ENCODE results near the gene MED29. TPM values are rescaled to one million over a fixed set of nuclear protein-coding genes. Genes with fewer than 3 reads are reported as not detected.

The MED29 gene
- total and polyA plus RNA-seq, 2 of the 4 experiments (the other 2 are of a cell fraction) = 17.6 to 28.8 TPM

DNA sequence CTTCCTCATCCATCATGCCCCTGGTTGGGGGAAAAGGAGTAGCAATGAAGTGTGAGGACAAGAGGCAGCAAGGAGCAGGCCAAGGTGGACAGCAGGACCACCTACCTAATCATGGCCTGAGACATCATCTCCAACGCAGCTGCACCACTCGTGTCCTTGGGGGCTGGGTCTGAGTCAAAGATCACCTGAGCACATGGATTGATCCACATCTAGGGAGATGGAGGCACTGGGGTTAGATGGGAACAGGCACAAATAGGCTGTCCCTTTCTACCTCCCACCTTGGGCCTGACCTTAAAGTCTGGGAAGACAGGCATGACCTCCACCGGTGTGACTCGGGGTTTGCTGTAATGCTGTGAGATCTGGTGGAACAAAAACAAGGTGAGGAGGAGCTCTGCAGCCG is 2.5 kb upstream of the MED29 start:
- H4K8ac ChIP-seq (ENCODE audit: low read depth in 2 of 2, low read length in 2 of 2) = no peak overlapping the region
- no peak overlapping the region for H2AK5ac ChIP-seq (ENCODE audit: low read depth, low read length)
- TF ChIP-seq FOS (IDR thresholded peaks at IDR 0.05; ENCODE audit: low read depth, low read length) = no peak
- no CpG with 5 or more reads among the region's 5 CpGs for WGBS, 2 experiments (ENCODE audit: extremely low coverage in 2 of 2, insufficient read length in 1 of 2)
- dilution Hi-C loops (cut with HindIII; ENCODE audit: low sequenced_read_pairs, unreplicated experiment) = no loop called here
- H3K9me1 ChIP-seq (ENCODE audit: insufficient read depth, low read length) = peaks cover 15% of the 10 kb centered on the region; the same call in 1 of the 2 replicates
- H3K14ac ChIP-seq (replicated peaks; ENCODE audit: low read depth, low read length) = no peak overlapping the region
- H3K27me3 ChIP-seq (ENCODE audit: control insufficient read depth, insufficient read depth, low read length) = no peaks in the 10 kb centered on the region
- H3K27ac ChIP-seq (ENCODE audit: insufficient read depth, low read length) = no peak overlapping the region
- H2BK120ac ChIP-seq (ENCODE audit: low read depth, low read length) = no peak overlapping the region
- peaks cover 48% of the 10 kb centered on the region for H3K36me3 ChIP-seq (ENCODE audit: control insufficient read depth, insufficient read depth, low read length)
- BruUV-seq (replicated peaks) = no TSS peak
- intact Hi-C loops (cut with micrococcal nuclease) = no loop called here
- H4K20me1 ChIP-seq (ENCODE audit: insufficient read depth, low read length) = no peaks in the 10 kb centered on the region; the same call in 1 of the 2 replicates
- no peak overlapping the region for H3K4me3 ChIP-seq (ENCODE audit: insufficient read depth, low read depth, low read length)
- no peak overlapping the region for H2BK5ac ChIP-seq (ENCODE audit: low read depth, low read length, poor library complexity, severe bottlenecking)
- ChIA-PET POLR2A (ENCODE audit: unreplicated experiment) (no interaction called here), CTCF (interaction anchor here (1.3 kb wide), 1 partner anchor 9 kb away, joined by 3 read pairs; no protein-coding TSS in a partner anchor)
- H3K23ac ChIP-seq (ENCODE audit: low read depth, low read length) = no peak overlapping the region
- no peak overlapping the region for H2AFZ ChIP-seq (replicated peaks; ENCODE audit: low read length, poor library complexity)
- H3K4me2 ChIP-seq (ENCODE audit: low read depth, low read length) = no peak overlapping the region
- H3K4me1 ChIP-seq (ENCODE audit: control insufficient read depth, insufficient read depth, low read length) = peaks cover 12% of the 10 kb centered on the region
- no peak overlapping the region for H3K9ac ChIP-seq (ENCODE audit: low read depth, low read length)
- in situ Hi-C loops (cut with MboI; ENCODE audit: low sequenced_read_pairs) = no loop called here
- no peak overlapping the region for H2BK20ac ChIP-seq (ENCODE audit: low read depth, low read length)
- H3K9me3 ChIP-seq (ENCODE audit: control insufficient read depth, insufficient read depth, low read length) = no peaks in the 10 kb centered on the region
- no peak overlapping the region for H3K18ac ChIP-seq (ENCODE audit: low read depth, low read length)
- H3K4ac ChIP-seq (ENCODE audit: low read depth, low read length) = no peak overlapping the region
- ATAC-seq (ENCODE audit: low read depth) (no peak), DNase-seq (no peak)
- no peak overlapping the region for H4K5ac ChIP-seq (ENCODE audit: low read depth, low read length)
- H2AK9ac ChIP-seq (replicated peaks; ENCODE audit: low read depth, low read length, poor library complexity) = no peak overlapping the region
- H2BK15ac ChIP-seq (ENCODE audit: low read depth, low read length) = no peak overlapping the region
- H3K79me1 ChIP-seq (ENCODE audit: low read depth in 1 of 2, low read length in 2 of 2) = peaks cover 29 to 53% of the 10 kb centered on the region in 2 experiments
- no peak overlapping the region for H4K91ac ChIP-seq (ENCODE audit: insufficient read depth, low read depth, low read length)
- H3K56ac ChIP-seq (ENCODE audit: extremely low read depth, insufficient read depth, low read length) = no peak overlapping the region
